ENCODE data around the gene ACO1. TPM values are rescaled to one million over a fixed set of nuclear protein-coding genes. Genes with fewer than 3 reads are reported as not detected.

ACO1 gene
- total and polyA plus RNA-seq, 2 donors (not counting 3 experiments of a cell fraction or from before 2014, with no cell fraction given), result 51.6 to 54.1 TPM

- TF ChIP-seq EZH2 (IDR thresholded peaks at IDR 0.05; ENCODE audit: borderline replicate concordance, low read depth, low read length, severe bottlenecking), result no peak
- DNase-seq (ENCODE audit: low read depth, low spot score) (no peak), FAIRE-seq (no peak)
- Histone ChIP-seq H3K27ac (ENCODE audit: insufficient read depth, low read depth, low read length) (no peak overlapping the region), H3K9me3 (replicated peaks; ENCODE audit: control insufficient read depth, insufficient read depth, low read length) (no peaks in the 10 kb centered on the region), H3K9ac (replicated peaks; ENCODE audit: extremely low read depth, insufficient read depth, low read length) (no peak overlapping the region), H3K4me2 (ENCODE audit: insufficient read depth, low read length) (no peak overlapping the region), H3K27me3 (ENCODE audit: control insufficient read depth in 2 of 2, insufficient read depth in 2 of 2, low read length in 2 of 2) (no peaks in the 10 kb centered on the region), H3K4me1 (ENCODE audit: control insufficient read depth, extremely low read depth, insufficient read depth, low read length) (no peaks in the 10 kb centered on the region), H2AFZ (ENCODE audit: low read depth, low read length) (no peak overlapping the region), H3K79me2 (ENCODE audit: control insufficient read depth, insufficient read depth, low read length) (no peaks in the 10 kb centered on the region), H3K4me3 (replicated peaks in 1 of 3; ENCODE audit: insufficient read depth in 1 of 3, low read depth in 1 of 3, low read length in 3 of 3) (no peak overlapping the region), H3K36me3 (ENCODE audit: control insufficient read depth in 2 of 2, extremely low read depth in 1 of 2, insufficient read depth in 2 of 2, low read length in 2 of 2) (peaks cover 9 to 15% of the 10 kb centered on the region in 2 experiments), H3K9me1 (replicated peaks; ENCODE audit: control insufficient read depth, extremely low read depth, insufficient read depth, low read length) (no peaks in the 10 kb centered on the region), H4K20me1 (replicated peaks; ENCODE audit: control insufficient read depth, extremely low read depth, insufficient read depth, low read length) (no peaks in the 10 kb centered on the region)
- ChIA-PET CTCF (interaction anchor here (0.7 to 2.3 kb wide), 6 partner anchors 10 to 169 kb away, joined by 3 to 15 read pairs (median 4); no protein-coding TSS in a partner anchor), POLR2A (no interaction called here)
- intact Hi-C loops (cut with micrococcal nuclease), result no loop called here
- dilution Hi-C loops (cut with MboI; ENCODE audit: extremely low pct_ligation_motif_present, low sequenced_read_pairs), result no loop called here
- BruUV-seq (replicated peaks), result no TSS peak
Observed at GRCh38 chr9:32413424-32413823, 29.0 kb downstream of the ACO1 start.

DNA sequence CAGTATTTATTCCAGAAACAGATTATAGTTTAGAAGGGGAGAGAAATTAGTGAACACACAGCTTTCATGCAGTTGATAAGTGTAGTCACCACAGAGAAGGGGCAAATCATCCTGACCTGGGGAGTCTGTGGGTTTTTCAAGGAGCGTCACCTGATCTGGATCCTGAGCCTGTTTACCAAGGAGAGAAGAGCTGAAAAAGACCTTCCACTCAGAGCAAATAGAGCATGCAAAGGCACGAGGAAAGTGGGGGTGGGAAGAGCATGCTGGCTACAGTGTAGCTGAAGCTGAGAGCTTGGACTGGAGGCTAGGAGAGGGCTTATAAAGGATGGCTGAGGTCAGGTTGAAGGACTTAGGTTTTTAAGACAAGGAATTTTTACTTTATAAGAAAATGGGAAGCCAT, 30.4 kb downstream of the ACO1 start:
- H3K9me3 ChIP-seq (replicated peaks; ENCODE audit: control insufficient read depth, insufficient read depth, low read length), result no peaks in the 10 kb centered on the region
- no TSS peak for BruUV-seq (replicated peaks)
- no peak overlapping the region for H2AFZ ChIP-seq (ENCODE audit: low read depth, low read length)
- H3K9me1 ChIP-seq (replicated peaks; ENCODE audit: control insufficient read depth, extremely low read depth, insufficient read depth, low read length), result no peaks in the 10 kb centered on the region
- H4K20me1 ChIP-seq (replicated peaks; ENCODE audit: control insufficient read depth, extremely low read depth, insufficient read depth, low read length), result no peaks in the 10 kb centered on the region
- H3K4me2 ChIP-seq (ENCODE audit: insufficient read depth, low read length), result no peak overlapping the region
- no peak overlapping the region for H3K4me3 ChIP-seq (replicated peaks in 1 of 3; ENCODE audit: insufficient read depth in 1 of 3, low read depth in 1 of 3, low read length in 3 of 3)
- DNase-seq (ENCODE audit: low read depth, low spot score) (no peak), FAIRE-seq (no peak)
- TF ChIP-seq POLR2AphosphoS5 (IDR thresholded peaks at IDR 0.05; ENCODE audit: insufficient read depth, low read depth, low read length) (no peak), FOS (IDR thresholded peaks at IDR 0.05; ENCODE audit: borderline replicate concordance, insufficient read depth, low read length) (no peak), GATA2 (IDR thresholded peaks at IDR 0.05; ENCODE audit: insufficient read depth, insufficient read length, low read depth, low read length) (no peak), CTCF (IDR thresholded peaks at IDR 0.05; ENCODE audit: extremely low read depth in 1 of 2, insufficient read depth in 1 of 2, low read depth in 1 of 2, low read length in 2 of 2) (no peak), MYC (IDR thresholded peaks at IDR 0.05; ENCODE audit: low read depth, low read length) (no peak), POLR2A (IDR thresholded peaks at IDR 0.05; ENCODE audit: low read depth, low read length) (no peak), MAX (IDR thresholded peaks at IDR 0.05; ENCODE audit: insufficient read depth, insufficient read length) (no peak), JUN (IDR thresholded peaks at IDR 0.05; ENCODE audit: borderline replicate concordance, insufficient read depth, insufficient read length, low read depth) (no peak)
- peaks cover 6 to 15% of the 10 kb centered on the region in 2 experiments for H3K36me3 ChIP-seq (ENCODE audit: control insufficient read depth in 2 of 2, extremely low read depth in 1 of 2, insufficient read depth in 2 of 2, low read length in 2 of 2)
- H3K4me1 ChIP-seq (ENCODE audit: control insufficient read depth, extremely low read depth, insufficient read depth, low read length), result no peaks in the 10 kb centered on the region
- H3K27ac ChIP-seq (ENCODE audit: insufficient read depth, low read depth, low read length), result no peak overlapping the region
- H3K79me2 ChIP-seq (ENCODE audit: control insufficient read depth, insufficient read depth, low read length), result no peaks in the 10 kb centered on the region
- ChIA-PET POLR2A (no interaction called here), CTCF (interaction anchor here (0.9 to 2.3 kb wide), 3 partner anchors 13 to 112 kb away, joined by 3 to 15 read pairs (median 8); no protein-coding TSS in a partner anchor)
- no peaks in the 10 kb centered on the region for H3K27me3 ChIP-seq (ENCODE audit: control insufficient read depth in 2 of 2, insufficient read depth in 2 of 2, low read length in 2 of 2)
- H3K9ac ChIP-seq (replicated peaks; ENCODE audit: extremely low read depth, insufficient read depth, low read length), result no peak overlapping the region
- intact Hi-C loops (cut with micrococcal nuclease), result no loop called here
- dilution Hi-C loops (cut with MboI; ENCODE audit: extremely low pct_ligation_motif_present, low sequenced_read_pairs), result no loop called here

All from endothelial cell of umbilical vein (primary cell).